Psoas muscle (tissue), 8 donors: ENCODE data around the gene THAP12. TPM values are rescaled to one million over a fixed set of nuclear protein-coding genes. Genes with fewer than 3 reads are reported as not detected.

Experiments used
- ATAC-seq, 4 donors: fragments of 200-7000 bp; cut with Tn5 transposase; one replicate each; pipeline ENCODE4 v1.9.1; 2020; ENCODE audit warnings: moderate library complexity in 3 of 4, mild to moderate bottlenecking in 2 of 4
- DNase-seq, 2 donors: peaks; one replicate each; pipeline ENCODE4 v3.0.0-alpha.2; 2020
- H3K27ac ChIP-seq: fragments of 200-600 bp; one replicate; pipeline ENCODE4 v1.8.0; 2022
- H3K27me3 ChIP-seq, 3 donors: fragments of 200-600 bp in 1 of 3; one replicate each; pipeline versions ENCODE4 v1.6.1 to v1.8.0; 2013 to 2022; ENCODE audit warnings: low read length in 2 of 3, mild to moderate bottlenecking in 2 of 3, moderate library complexity in 1 of 3; ENCODE audit not compliant: insufficient read depth in 3 of 3
- H3K36me3 ChIP-seq, 2 donors: fragments of 200-600 bp in 1 of 2; one replicate each; pipeline versions ENCODE4 v1.6.1 to v1.8.0; 2013 to 2022; ENCODE audit warnings: low read depth in 1 of 2, mild to moderate bottlenecking in 1 of 2, moderate library complexity in 1 of 2; ENCODE audit not compliant: insufficient read depth in 1 of 2
- H3K4me1 ChIP-seq: fragments of 200-600 bp; one replicate; pipeline ENCODE4 v1.8.0; 2022
- H3K4me3 ChIP-seq: fragments of 200-600 bp; one replicate; pipeline ENCODE4 v1.8.0; 2022; ENCODE audit warnings: mild to moderate bottlenecking
- H3K9me3 ChIP-seq: fragments of 200-600 bp; one replicate; pipeline ENCODE4 v1.8.0; 2022
- WGBS, 3 donors: extraction: QIAGEN DNeasy Blood & Tissue Kit; methylation state at CpG; one replicate each; pipeline versions ENCODE4 v1.1.6 to v1.1.7; 2013; 5-methylcytosine and 5-hydroxymethylcytosine counted together
- intact Hi-C, 2 donors: fragments of 100-400 bp; cut with DNase I; formaldehyde crosslinking; loops; one replicate each; pipeline versions ENCODE4 v1.11.0 to v1.14.2; 2022
- polyA plus RNA-seq, 3 donors: library from polyadenylated mRNA; stranded (reverse); fragments of 200-250 nt; gene quantifications; one replicate each; pipeline ENCODE4 v1.2.3, GENCODE V29; 2013
- total RNA-seq, 4 donors: library from RNA; stranded (reverse); fragmentation: NEBNext Ultra II Directional in 2 of 4; extraction: Animal tissue kit (Norgen Biotek cat#: 25700) in 2 of 4; gene quantifications; one replicate each; pipeline versions ENCODE4 v1.2.1 to v1.2.4, GENCODE V29; 2021 to 2023
- TF ChIP-seq, protein P1 (sequence below): fragments of 200-600 bp; IDR thresholded peaks from one replicate; pipeline ENCODE4 v1.8.0; 2022; ENCODE audit warnings: antibody characterized with exemption
- donor health status: healthy with polysubstance abuse.
- donor health status: DM: no; HTN: no; CAD: no; lungs with moderate emphysema.
- donor health status: Bipolar disorder and iron deficiency.
- donor health status: healthy.
- donor health status: DM: yes; HTN: yes; CAD: no.
- donor health status: DM: no; HTN: no; CAD: no.
- donor health status: DM: no; HTN: no; CAD: no.
- donor health status: DM: yes; HTN: yes; CAD: no.

The THAP12 gene
- total and polyA plus RNA-seq, 7 donors: 15.6 to 38.1 (median 34.2) TPM

DNA sequence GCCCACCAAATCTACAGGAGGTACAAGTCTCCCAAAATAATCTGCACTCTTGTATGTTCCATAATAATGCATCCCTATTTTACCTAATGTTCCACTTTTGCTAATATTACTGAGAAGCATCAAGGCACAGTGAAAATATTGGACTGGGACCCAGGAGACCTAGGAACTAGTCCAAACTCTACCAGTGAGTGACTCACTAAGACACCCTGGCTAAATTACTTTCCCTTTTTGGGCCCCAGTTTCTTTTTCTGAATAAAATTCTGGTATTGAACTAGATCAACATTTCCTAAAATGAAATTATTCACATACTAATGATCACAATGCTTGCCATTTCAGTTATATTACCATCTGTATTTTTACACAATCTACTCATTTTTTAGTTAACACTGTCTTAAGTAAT is 19.6 kb downstream of the THAP12 start:
- H3K27ac ChIP-seq: no peak overlapping the region
- peaks cover 0 to 34% of the 10 kb centered on the region in 2 donors for H3K36me3 ChIP-seq
- TF ChIP-seq, protein P1, sequence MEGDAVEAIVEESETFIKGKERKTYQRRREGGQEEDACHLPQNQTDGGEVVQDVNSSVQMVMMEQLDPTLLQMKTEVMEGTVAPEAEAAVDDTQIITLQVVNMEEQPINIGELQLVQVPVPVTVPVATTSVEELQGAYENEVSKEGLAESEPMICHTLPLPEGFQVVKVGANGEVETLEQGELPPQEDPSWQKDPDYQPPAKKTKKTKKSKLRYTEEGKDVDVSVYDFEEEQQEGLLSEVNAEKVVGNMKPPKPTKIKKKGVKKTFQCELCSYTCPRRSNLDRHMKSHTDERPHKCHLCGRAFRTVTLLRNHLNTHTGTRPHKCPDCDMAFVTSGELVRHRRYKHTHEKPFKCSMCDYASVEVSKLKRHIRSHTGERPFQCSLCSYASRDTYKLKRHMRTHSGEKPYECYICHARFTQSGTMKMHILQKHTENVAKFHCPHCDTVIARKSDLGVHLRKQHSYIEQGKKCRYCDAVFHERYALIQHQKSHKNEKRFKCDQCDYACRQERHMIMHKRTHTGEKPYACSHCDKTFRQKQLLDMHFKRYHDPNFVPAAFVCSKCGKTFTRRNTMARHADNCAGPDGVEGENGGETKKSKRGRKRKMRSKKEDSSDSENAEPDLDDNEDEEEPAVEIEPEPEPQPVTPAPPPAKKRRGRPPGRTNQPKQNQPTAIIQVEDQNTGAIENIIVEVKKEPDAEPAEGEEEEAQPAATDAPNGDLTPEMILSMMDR: no peak
- ATAC-seq (no peak), DNase-seq (no peak)
- H3K27me3 ChIP-seq: no peaks in the 10 kb centered on the region
- no peaks in the 10 kb centered on the region for H3K9me3 ChIP-seq
- intact Hi-C loops: no loop called here
- H3K4me1 ChIP-seq: no peaks in the 10 kb centered on the region
- no peak overlapping the region for H3K4me3 ChIP-seq

DNA sequence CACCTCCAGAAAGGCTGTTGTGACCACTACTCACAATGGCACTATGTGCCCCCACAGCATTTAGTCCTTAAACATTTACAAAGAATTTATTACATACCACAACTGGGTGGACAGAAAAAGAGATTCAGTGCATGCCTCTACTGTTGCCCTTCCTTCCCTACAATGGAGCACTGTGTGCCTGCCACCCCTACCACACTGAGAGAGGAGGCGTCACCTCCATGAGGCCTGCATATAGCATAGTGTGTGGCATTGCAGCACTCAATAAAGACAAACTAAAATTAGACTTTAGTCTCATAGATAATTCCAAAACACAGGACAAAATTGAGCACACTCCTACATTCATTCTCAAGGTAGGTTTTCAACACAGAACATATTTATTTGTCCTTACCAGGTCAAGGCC is 25.8 kb downstream of the THAP12 start:
- Histone ChIP-seq H3K4me1 (no peaks in the 10 kb centered on the region), H3K36me3 (peaks cover 2 to 84% of the 10 kb centered on the region in 2 donors), H3K9me3 (no peaks in the 10 kb centered on the region), H3K4me3 (no peak overlapping the region), H3K27ac (no peak overlapping the region), H3K27me3 (no peaks in the 10 kb centered on the region)
- WGBS, 3 donors: 95 to 98% (median 97%) methylated on average over 1 of the region's 1 CpG
- TF ChIP-seq, protein P1: no peak
- ATAC-seq: no peak
- intact Hi-C loops: no loop called here
- DNase-seq: no peak

DNA sequence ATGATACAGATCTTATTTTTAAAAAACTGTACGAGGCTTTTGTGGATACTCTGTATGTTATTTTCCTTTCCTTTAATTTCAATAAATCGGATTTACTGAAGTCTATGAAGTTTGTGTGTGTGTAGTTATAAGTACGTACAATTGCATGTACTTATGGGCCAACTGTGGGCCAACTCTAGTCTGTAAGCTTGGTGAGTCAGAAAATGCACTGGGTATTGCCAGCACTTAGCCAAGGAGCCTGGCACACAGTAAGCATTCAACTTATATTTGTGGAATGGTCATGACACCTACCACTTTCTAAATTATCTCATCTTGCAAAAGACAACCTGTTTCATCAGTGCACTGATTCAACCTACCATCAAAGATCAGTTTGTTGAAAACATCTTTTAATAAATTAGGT is 32.6 kb downstream of the THAP12 start:
- intact Hi-C loops: no loop called here
- no peak for DNase-seq
- Histone ChIP-seq H3K36me3 (peaks cover 2 to 41% of the 10 kb centered on the region in 2 donors), H3K27me3 (no peaks in the 10 kb centered on the region), H3K9me3 (no peaks in the 10 kb centered on the region), H3K27ac (no peak overlapping the region), H3K4me1 (peaks cover 21% of the 10 kb centered on the region), H3K4me3 (no peak overlapping the region)
- WGBS, 3 donors: 88 to 99% (median 91%) methylated on average over 3 of the region's 3 CpGs
- ATAC-seq: peak in 2 of 4 donors; percentile 72 to 77
- TF ChIP-seq, protein P1: no peak

DNA sequence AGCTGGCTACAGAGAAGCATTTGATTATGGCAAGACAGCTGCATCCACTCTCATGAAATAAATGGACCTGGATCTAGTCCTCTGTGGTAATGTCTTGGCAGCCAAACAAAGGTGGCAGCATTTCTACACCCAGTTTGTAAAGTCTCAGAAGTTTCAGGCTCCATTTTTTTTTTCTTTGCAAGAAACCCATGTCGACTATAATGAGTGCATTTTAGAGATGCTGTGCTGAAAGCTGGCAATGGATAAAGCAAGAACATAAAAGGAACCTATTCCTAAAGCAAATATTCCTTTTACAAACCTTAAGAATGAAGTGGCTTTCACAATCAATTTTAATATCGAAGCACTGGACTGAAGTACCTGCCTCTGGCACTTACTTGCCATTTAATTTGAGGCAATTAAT is 33.5 kb downstream of the THAP12 start:
- DNase-seq (no peak), ATAC-seq (peak in 1 of 4 donors; percentile 61)
- Histone ChIP-seq H3K4me3 (no peak overlapping the region), H3K9me3 (no peaks in the 10 kb centered on the region), H3K36me3 (peaks cover 0 to 33% of the 10 kb centered on the region in 2 donors), H3K27ac (no peak overlapping the region), H3K27me3 (no peaks in the 10 kb centered on the region), H3K4me1 (peaks cover 21% of the 10 kb centered on the region)
- intact Hi-C loops: no loop called here
- TF ChIP-seq, protein P1: no peak
- 17 to 32% (median 24%) methylated on average over 2 of the region's 2 CpGs for WGBS, 3 donors

DNA sequence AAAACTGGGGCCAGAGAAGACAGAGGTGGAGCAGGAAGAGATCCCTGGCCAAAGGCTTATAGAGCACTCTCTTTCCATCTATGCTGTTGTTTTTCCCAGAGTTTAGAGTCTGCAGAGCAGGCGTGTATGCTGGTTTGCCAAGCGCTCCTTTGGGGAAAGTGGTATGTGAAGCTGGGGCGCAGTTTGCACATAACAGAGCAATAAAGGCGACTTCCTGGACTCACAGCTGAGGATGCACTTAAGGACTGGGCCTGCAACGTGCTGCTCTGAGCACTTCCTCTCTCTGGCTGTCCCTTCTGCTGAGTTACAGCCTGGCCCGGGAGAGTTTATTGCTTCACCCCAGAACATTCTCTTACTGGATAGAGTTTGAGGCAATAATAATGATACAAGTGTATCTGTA is 41.7 kb downstream of the THAP12 start:
- TF ChIP-seq, protein P1: no peak
- Histone ChIP-seq H3K27me3 (no peaks in the 10 kb centered on the region), H3K36me3 (no peaks in the 10 kb centered on the region), H3K4me3 (no peak overlapping the region), H3K27ac (peak overlapping the region; percentile 67), H3K9me3 (no peaks in the 10 kb centered on the region), H3K4me1 (peaks cover 4% of the 10 kb centered on the region)
- 33 to 44% (median 35%) methylated on average over 6 of the region's 6 CpGs for WGBS, 3 donors
- ATAC-seq: peak; percentile 68 to 91 (median 83)
- DNase-seq: peak; percentile 78 to 87
- intact Hi-C loops: no loop called here
